ENCODE data around the gene HOXA13. TPM values are rescaled to one million over a fixed set of nuclear protein-coding genes. Genes with fewer than 3 reads are reported as not detected.
A peak's percentile ranks its signal among the peaks of the same experiment; 100 is the strongest.

The HOXA13 gene
- total and polyA plus RNA-seq, 2 experiments from 2014 or later = 6.2 to 14.2 TPM

GRCh38 chr7:27176524-27176845, 23.4 kb downstream of the HOXA13 start:
- WGBS (ENCODE audit: low lambda C conversion rate, missing lambda C conversion rate) = 67% methylated on average over 3 of the region's 3 CpGs
- H4K20me1 ChIP-seq (ENCODE audit: insufficient read depth, poor library complexity, severe bottlenecking) = peaks cover 3% of the 10 kb centered on the region
- TF ChIP-seq CTCF (IDR thresholded peaks at IDR 0.05; ENCODE audit: poor library complexity) (no peak), EZH2 (IDR thresholded peaks at IDR 0.05; ENCODE audit: borderline replicate concordance) (no peak), EZH2phosphoT487 (IDR thresholded peaks at IDR 0.05; ENCODE audit: low read depth, severe bottlenecking, unreplicated experiment) (no peak)
- peak overlapping the region; percentile 96 for H3K4me2 ChIP-seq
- H3K27me3 ChIP-seq = peaks cover 93% of the 10 kb centered on the region
- H3K36me3 ChIP-seq (replicated peaks; ENCODE audit: insufficient read depth, low read depth) = no peaks in the 10 kb centered on the region
- H2AFZ ChIP-seq = no peak overlapping the region
- no peaks in the 10 kb centered on the region for H3K9me2 ChIP-seq (replicated peaks; ENCODE audit: insufficient read depth)
- DNase-seq (ENCODE audit: low spot score) = no peak
- peaks cover 89% of the 10 kb centered on the region for H3K79me2 ChIP-seq
- H3K27ac ChIP-seq = peak overlapping the region; percentile 96
- H3K4me3 ChIP-seq = peak overlapping the region; percentile 8
- peaks cover 18% of the 10 kb centered on the region for H3K4me1 ChIP-seq (ENCODE audit: insufficient read depth)
- no peaks in the 10 kb centered on the region for H3K9me3 ChIP-seq (ENCODE audit: low read depth)

- Histone ChIP-seq H3K27me3 (peaks cover 95% of the 10 kb centered on the region), H2AFZ (no peak overlapping the region), H3K4me1 (ENCODE audit: insufficient read depth) (peaks cover 14% of the 10 kb centered on the region), H3K79me2 (peaks cover 90% of the 10 kb centered on the region), H3K4me3 (peak overlapping the region; percentile 20), H4K20me1 (ENCODE audit: insufficient read depth, poor library complexity, severe bottlenecking) (peaks cover 9% of the 10 kb centered on the region), H3K9me3 (ENCODE audit: low read depth) (no peaks in the 10 kb centered on the region), H3K9me2 (replicated peaks; ENCODE audit: insufficient read depth) (no peaks in the 10 kb centered on the region), H3K27ac (peak overlapping the region; percentile 96), H3K4me2 (peak overlapping the region; percentile 96), H3K36me3 (replicated peaks; ENCODE audit: insufficient read depth, low read depth) (no peaks in the 10 kb centered on the region)
- TF ChIP-seq EZH2phosphoT487 (IDR thresholded peaks at IDR 0.05; ENCODE audit: low read depth, severe bottlenecking, unreplicated experiment) (no peak), CTCF (IDR thresholded peaks at IDR 0.05; ENCODE audit: poor library complexity) (no peak), EZH2 (IDR thresholded peaks at IDR 0.05; ENCODE audit: borderline replicate concordance) (no peak)
- 15% methylated on average over 38 of the region's 40 CpGs for WGBS (ENCODE audit: low lambda C conversion rate, missing lambda C conversion rate)
- no peak for DNase-seq (ENCODE audit: low spot score)
Observed at GRCh38 chr7:27175626-27176523, 24.0 kb downstream of the HOXA13 start.

- no peaks in the 10 kb centered on the region for H3K9me3 ChIP-seq (ENCODE audit: low read depth)
- H4K20me1 ChIP-seq (ENCODE audit: insufficient read depth, poor library complexity, severe bottlenecking) = peaks cover 16% of the 10 kb centered on the region
- TF ChIP-seq CTCF (IDR thresholded peaks at IDR 0.05; ENCODE audit: poor library complexity) (no peak), EZH2 (IDR thresholded peaks at IDR 0.05; ENCODE audit: borderline replicate concordance) (no peak), EZH2phosphoT487 (IDR thresholded peaks at IDR 0.05; ENCODE audit: low read depth, severe bottlenecking, unreplicated experiment) (peak; percentile 21)
- no peaks in the 10 kb centered on the region for H3K9me2 ChIP-seq (replicated peaks; ENCODE audit: insufficient read depth)
- H3K79me2 ChIP-seq = peaks cover 95% of the 10 kb centered on the region
- H3K36me3 ChIP-seq (replicated peaks; ENCODE audit: insufficient read depth, low read depth) = no peaks in the 10 kb centered on the region
- no peak for DNase-seq (ENCODE audit: low spot score)
- 31% methylated on average over 12 of the region's 12 CpGs for WGBS (ENCODE audit: low lambda C conversion rate, missing lambda C conversion rate)
- no peak overlapping the region for H2AFZ ChIP-seq
- H3K27me3 ChIP-seq = peaks cover 95% of the 10 kb centered on the region
- H3K4me1 ChIP-seq (ENCODE audit: insufficient read depth) = peaks cover 6% of the 10 kb centered on the region
- H3K27ac ChIP-seq = peak overlapping the region; percentile 96
- H3K4me2 ChIP-seq = peak overlapping the region; percentile 96
- H3K4me3 ChIP-seq = peak overlapping the region; percentile 61
Observed at GRCh38 chr7:27174874-27175625, 24.8 kb downstream of the HOXA13 start.

All from hepatocyte (in vitro differentiated cells).